ENCODE measurements around the gene ATM. TPM values are rescaled to one million over a fixed set of nuclear protein-coding genes. Genes with fewer than 3 reads are reported as not detected.
A peak's percentile ranks its signal among the peaks of the same experiment; 100 is the strongest.
"Not testable (repeated sequence)": the region's sequence is repeated elsewhere in the genome, so short reads cannot be mapped to it uniquely, and the experiment has no call there.

The ATM gene
- total RNA-seq, 4 donors from 2014 or later: 107 to 120 (median 109) TPM

- Histone ChIP-seq H3K4me1 (no peaks in the 10 kb centered on the region), H3K27me3 (no peaks in the 10 kb centered on the region), H3K4me3 (no peak overlapping the region), H3K36me3 (peaks cover 0 to 3% (median 0%) of the 10 kb centered on the region in 3 donors), H3K9me3 (no peaks in the 10 kb centered on the region), H3K27ac (no peak overlapping the region)
- 67 to 71% methylated on average over 1 of the region's 1 CpG for whole genome bisulfite sequencing, 2 donors
- DNase-seq (ENCODE audit: low spot score in 2 of 2): no peak
- no peak for TF ChIP-seq EP300 (IDR thresholded peaks at IDR 0.05)
- TF ChIP-seq CTCF (IDR thresholded peaks at IDR 0.05): no peak
- TF ChIP-seq POLR2A (IDR thresholded peaks at IDR 0.05): no peak
Observed at GRCh38 chr11:108403052-108403451, 180.2 kb downstream of the ATM start.

GRCh38 chr11:108405706-108406105, 182.8 kb downstream of the ATM start:
- H3K4me1 ChIP-seq: no peaks in the 10 kb centered on the region
- H3K27ac ChIP-seq: no peak overlapping the region
- peaks cover 0 to 3% (median 0%) of the 10 kb centered on the region in 3 donors for H3K36me3 ChIP-seq
- TF ChIP-seq POLR2A (IDR thresholded peaks at IDR 0.05) (no peak), EP300 (IDR thresholded peaks at IDR 0.05) (no peak), CTCF (IDR thresholded peaks at IDR 0.05) (no peak)
- no peaks in the 10 kb centered on the region for H3K9me3 ChIP-seq
- 87 to 88% methylated on average over 1 of the region's 1 CpG for WGBS, 2 donors
- DNase-seq (ENCODE audit: low spot score in 2 of 2): no peak
- H3K27me3 ChIP-seq: no peaks in the 10 kb centered on the region
- H3K4me3 ChIP-seq: no peak overlapping the region

- Histone ChIP-seq H3K27me3 (no peaks in the 10 kb centered on the region), H3K36me3 (no peaks in the 10 kb centered on the region), H3K4me3 (no peak overlapping the region), H3K4me1 (no peaks in the 10 kb centered on the region), H3K27ac (no peak overlapping the region), H3K9me3 (peaks cover 0 to 14% (median 4%) of the 10 kb centered on the region in 4 donors)
- no peak for DNase-seq (ENCODE audit: low spot score in 2 of 2)
- TF ChIP-seq POLR2A (IDR thresholded peaks at IDR 0.05): no peak
- no peak for TF ChIP-seq CTCF (IDR thresholded peaks at IDR 0.05)
- no peak for TF ChIP-seq EP300 (IDR thresholded peaks at IDR 0.05)
Observed at GRCh38 chr11:108414958-108415357, 192.1 kb downstream of the ATM start.

GRCh38 chr11:108417551-108417950, 194.7 kb downstream of the ATM start:
- not testable (repeated sequence) for H3K27ac ChIP-seq, H3K4me3 ChIP-seq, H3K4me1 ChIP-seq, H3K27me3 ChIP-seq, H3K36me3 ChIP-seq
- peak in 1 of 5 experiments; percentile 16 for TF ChIP-seq CTCF (IDR thresholded peaks at IDR 0.05)
- peak in 1 of 2 donors; percentile 5 for DNase-seq (ENCODE audit: low spot score in 2 of 2)
- 82 to 85% methylated on average over 2 of the region's 2 CpGs for WGBS, 2 donors
- peaks cover 0 to 14% (median 4%) of the 10 kb centered on the region in 4 donors for H3K9me3 ChIP-seq

Small RNA genes within 50 kb of the gene (small RNA-seq; reads per million reads assigned to genes)
- not detected for gene RF00019

Other genes starting within 250 kb of the ATM start
- 10 to 100 TPM; 25.3 to 41.1 (median 32.3) TPM for gene CUL5, start 214.2 kb upstream of the ATM start, total RNA-seq
- 100 to 1,000 TPM in 3 of 4 donors, 10 to 100 TPM in 1; 66.3 to 148 (median 121) TPM for gene ACAT1, start 101.5 kb upstream of the ATM start, total RNA-seq
- gene NPAT, start 429 bp upstream of the ATM start, total RNA-seq: 10 to 100 TPM; 12.6 to 16.1 (median 15.3) TPM
- gene C11orf65, start 244.5 kb downstream of the ATM start, total RNA-seq: 1 to 10 TPM in 1 of 4 donors, under 1 TPM in 2, not detected in 1; 0.59 to 3.7 (median 0.84) TPM